Mesendoderm (in vitro differentiated cells): ENCODE results near the gene DYNC1I1.

Experiments used
- DNase-seq: peaks from one replicate; pipeline ENCODE4 v3.0.0; 2013
- H2AK5ac ChIP-seq: 2 replicates; pipeline ENCODE4 v1.6.1; 2013; ENCODE audit warnings: low read length, inconsistent platforms
- H2BK120ac ChIP-seq: 2 replicates; pipeline ENCODE4 v1.6.1; 2013; ENCODE audit warnings: low read depth, mild to moderate bottlenecking, low read length, moderate library complexity, mixed read lengths
- H2BK15ac ChIP-seq: replicated peaks from 2 replicates; pipeline ENCODE4 v1.6.1; 2013; ENCODE audit warnings: low read depth, mild to moderate bottlenecking, moderate library complexity
- H2BK5ac ChIP-seq: 2 replicates; pipeline ENCODE4 v1.6.1; 2013; ENCODE audit warnings: low read length, inconsistent platforms
- H3K18ac ChIP-seq: 2 replicates; pipeline ENCODE4 v1.6.1; 2013; ENCODE audit warnings: mild to moderate bottlenecking, low read length, mixed read lengths
- H3K23ac ChIP-seq: one replicate; pipeline ENCODE4 v1.6.1; 2013; ENCODE audit warnings: low read length
- H3K27ac ChIP-seq: 2 replicates; pipeline ENCODE4 v1.5.1; 2013; ENCODE audit warnings: low read depth, mild to moderate bottlenecking, inconsistent platforms, low read length, moderate library complexity
- H3K27me3 ChIP-seq: 2 replicates; pipeline ENCODE4 v1.6.1; 2013; ENCODE audit warnings: low read length, control low read depth, mild to moderate bottlenecking, inconsistent platforms; ENCODE audit not compliant: insufficient read depth, poor library complexity
- H3K36me3 ChIP-seq: 2 replicates; pipeline ENCODE4 v1.6.1; 2013; ENCODE audit warnings: low read length, inconsistent platforms; ENCODE audit not compliant: control insufficient read depth, insufficient read depth
- H3K4ac ChIP-seq: one replicate; pipeline ENCODE4 v1.6.1; 2013; ENCODE audit warnings: low read depth, mild to moderate bottlenecking, low read length, moderate library complexity
- H3K4me1 ChIP-seq: 2 replicates; pipeline ENCODE4 v1.6.1; 2013; ENCODE audit warnings: low read depth, low read length, inconsistent platforms; ENCODE audit not compliant: control insufficient read depth
- H3K4me2 ChIP-seq: 2 replicates; pipeline ENCODE4 v1.6.1; 2013; ENCODE audit warnings: low read length
- H3K4me3 ChIP-seq: 2 replicates; pipeline ENCODE4 v1.5.1; 2013; ENCODE audit warnings: mild to moderate bottlenecking, low read length
- H3K56ac ChIP-seq: one replicate; pipeline ENCODE4 v1.6.1; 2013; ENCODE audit warnings: low read length
- H3K79me1 ChIP-seq: 2 replicates; pipeline ENCODE4 v1.6.1; 2013; ENCODE audit warnings: low read length, inconsistent platforms
- H3K79me2 ChIP-seq: 2 replicates; pipeline ENCODE4 v1.6.1; 2013; ENCODE audit warnings: mild to moderate bottlenecking, low read length; ENCODE audit not compliant: control insufficient read depth, insufficient read depth
- H3K9ac ChIP-seq: 2 replicates; pipeline ENCODE4 v1.6.1; 2013; ENCODE audit warnings: low read length, inconsistent platforms
- H4K5ac ChIP-seq: one replicate; pipeline ENCODE4 v1.6.1; 2013; ENCODE audit warnings: low read length
- H4K8ac ChIP-seq: one replicate; pipeline ENCODE4 v1.6.1; 2013; ENCODE audit warnings: low read depth, mild to moderate bottlenecking, control low read depth, low read length, moderate library complexity
- WGBS: extraction: QIAGEN DNeasy Blood & Tissue Kit; methylation state at CpG from one replicate; pipeline ENCODE4 v1.1.7; 2013; ENCODE audit warnings: low lambda C conversion rate, missing lambda C conversion rate; ENCODE audit not compliant: insufficient coverage; ENCODE audit errors: extremely low coverage; 5-methylcytosine and 5-hydroxymethylcytosine counted together

Gene DYNC1I1

DNA sequence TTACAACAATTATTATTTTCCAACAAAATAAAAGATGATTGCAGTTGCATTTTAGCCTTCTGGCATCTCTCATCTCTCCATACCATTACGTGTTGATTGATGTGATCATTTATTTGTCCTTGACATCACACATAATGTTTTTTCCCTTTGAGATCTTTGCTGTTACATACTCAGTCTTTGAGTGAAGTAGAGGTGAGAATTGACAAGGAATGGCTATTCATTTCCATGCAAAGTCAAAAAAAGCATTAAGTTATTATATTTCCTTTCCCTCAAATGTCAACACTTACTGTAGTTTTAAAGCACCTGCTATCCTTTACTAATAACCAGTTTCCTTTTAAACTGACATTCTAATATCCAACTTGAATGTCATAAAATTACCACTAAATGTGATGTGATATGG is 33.6 kb downstream of the DYNC1I1 start:
- H2BK120ac ChIP-seq = no peak overlapping the region
- H2BK15ac ChIP-seq = no peak overlapping the region
- no peak overlapping the region for H3K56ac ChIP-seq
- no peak overlapping the region for H2BK5ac ChIP-seq
- no peaks in the 10 kb centered on the region for H3K27me3 ChIP-seq
- no peak for DNase-seq
- H2AK5ac ChIP-seq = no peak overlapping the region
- no peaks in the 10 kb centered on the region for H3K79me2 ChIP-seq
- no CpG with 5 or more reads among the region's 1 CpG for WGBS
- no peak overlapping the region for H3K23ac ChIP-seq
- H4K5ac ChIP-seq = no peak overlapping the region
- H3K4me3 ChIP-seq = no peak overlapping the region
- H3K36me3 ChIP-seq = no peaks in the 10 kb centered on the region
- no peak overlapping the region for H3K4ac ChIP-seq
- no peak overlapping the region for H3K9ac ChIP-seq
- H3K27ac ChIP-seq = no peak overlapping the region
- H3K4me1 ChIP-seq = no peaks in the 10 kb centered on the region
- no peak overlapping the region for H3K4me2 ChIP-seq
- H4K8ac ChIP-seq = no peak overlapping the region
- H3K79me1 ChIP-seq = no peaks in the 10 kb centered on the region
- no peak overlapping the region for H3K18ac ChIP-seq

DNA sequence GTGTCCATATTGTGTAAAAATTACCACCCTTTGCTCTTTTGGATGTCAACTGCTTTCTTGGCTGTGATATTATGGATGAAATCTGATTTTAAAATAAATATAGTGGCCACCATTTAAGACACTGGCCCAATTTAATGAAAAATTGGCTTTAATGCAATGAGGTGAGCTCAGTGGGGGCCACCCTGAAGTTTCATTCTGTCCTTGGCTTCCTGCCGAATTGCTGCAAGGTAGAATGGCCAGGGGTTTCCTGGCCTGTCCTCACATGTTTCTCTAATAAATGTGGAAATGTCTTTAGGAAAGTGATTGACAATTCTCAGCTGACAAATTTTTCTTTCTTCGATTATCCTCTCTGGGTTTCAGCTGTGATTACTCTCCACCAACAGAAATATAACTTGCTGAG is 36.0 kb downstream of the DYNC1I1 start:
- H3K79me1 ChIP-seq = no peaks in the 10 kb centered on the region
- H3K18ac ChIP-seq = no peak overlapping the region
- no peak overlapping the region for H2BK120ac ChIP-seq
- H3K4me3 ChIP-seq = no peak overlapping the region
- H3K4me2 ChIP-seq = no peak overlapping the region
- no peak overlapping the region for H2BK5ac ChIP-seq
- no peaks in the 10 kb centered on the region for H3K4me1 ChIP-seq
- H3K56ac ChIP-seq = no peak overlapping the region
- H2BK15ac ChIP-seq = no peak overlapping the region
- H3K79me2 ChIP-seq = no peaks in the 10 kb centered on the region
- WGBS = no CpG with 5 or more reads among the region's 2 CpGs
- no peak for DNase-seq
- no peak overlapping the region for H4K5ac ChIP-seq
- no peak overlapping the region for H3K23ac ChIP-seq
- no peak overlapping the region for H4K8ac ChIP-seq
- H3K27me3 ChIP-seq = no peaks in the 10 kb centered on the region
- no peaks in the 10 kb centered on the region for H3K36me3 ChIP-seq
- no peak overlapping the region for H3K4ac ChIP-seq
- no peak overlapping the region for H3K27ac ChIP-seq
- H2AK5ac ChIP-seq = no peak overlapping the region
- H3K9ac ChIP-seq = no peak overlapping the region

DNA sequence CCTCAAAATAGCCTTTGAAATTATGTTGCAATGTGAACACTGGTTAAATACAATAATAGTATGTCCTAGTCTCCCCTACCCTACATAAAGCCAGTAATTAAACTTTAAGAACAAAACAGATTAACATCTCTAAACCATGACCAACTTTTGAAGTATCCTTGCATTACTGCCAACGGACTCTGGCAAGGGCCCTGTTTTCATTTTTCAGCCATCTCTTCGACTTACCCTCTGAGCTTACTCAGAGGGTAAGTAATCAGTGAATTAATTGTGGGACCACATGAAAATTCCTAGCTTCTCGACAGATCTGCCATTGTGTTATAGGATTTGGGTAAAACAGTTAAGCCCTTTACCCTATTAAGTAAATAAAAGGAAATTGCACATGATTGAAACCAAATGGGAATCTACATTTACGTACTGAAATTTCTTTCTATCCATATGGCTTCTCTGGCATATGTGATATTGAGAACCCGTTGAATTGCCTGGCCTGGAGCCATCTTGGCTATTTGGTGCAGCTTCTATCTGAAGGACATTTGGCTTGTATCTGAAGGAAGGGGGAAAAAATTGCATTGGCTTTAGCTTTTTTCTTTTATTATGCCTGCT is 39.6 kb downstream of the DYNC1I1 start:
- H2AK5ac ChIP-seq = no peak overlapping the region
- no peak overlapping the region for H3K9ac ChIP-seq
- no peak overlapping the region for H2BK15ac ChIP-seq
- no peaks in the 10 kb centered on the region for H3K36me3 ChIP-seq
- WGBS = no CpG with 5 or more reads among the region's 5 CpGs
- DNase-seq = no peak
- no peak overlapping the region for H4K5ac ChIP-seq
- H2BK5ac ChIP-seq = no peak overlapping the region
- H4K8ac ChIP-seq = no peak overlapping the region
- no peak overlapping the region for H3K4me3 ChIP-seq
- H3K79me1 ChIP-seq = no peaks in the 10 kb centered on the region
- no peaks in the 10 kb centered on the region for H3K4me1 ChIP-seq
- H3K4ac ChIP-seq = no peak overlapping the region
- no peak overlapping the region for H3K23ac ChIP-seq
- no peak overlapping the region for H3K4me2 ChIP-seq
- H2BK120ac ChIP-seq = no peak overlapping the region
- no peaks in the 10 kb centered on the region for H3K27me3 ChIP-seq
- no peaks in the 10 kb centered on the region for H3K79me2 ChIP-seq
- H3K27ac ChIP-seq = no peak overlapping the region
- H3K56ac ChIP-seq = no peak overlapping the region
- no peak overlapping the region for H3K18ac ChIP-seq

DNA sequence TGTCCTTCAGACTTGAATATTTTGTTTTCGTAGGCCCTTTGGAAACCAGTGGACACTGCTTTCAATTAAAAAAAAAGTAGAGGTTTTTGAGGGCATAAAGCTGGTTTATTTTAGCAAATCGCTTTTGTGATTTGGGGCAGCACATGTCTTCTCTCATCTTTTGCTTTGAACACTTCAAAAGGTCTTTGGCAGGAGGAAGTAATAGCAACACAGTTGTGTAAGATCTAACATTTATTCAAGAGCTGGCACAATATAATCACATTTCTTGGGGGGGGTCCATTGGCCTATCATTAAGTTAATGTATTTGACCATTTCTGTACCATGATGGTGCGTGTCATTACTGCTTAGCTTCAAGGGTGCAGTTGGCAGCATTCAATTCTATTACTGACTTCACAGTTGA is 42.4 kb downstream of the DYNC1I1 start:
- Histone ChIP-seq H3K23ac (no peak overlapping the region), H3K18ac (no peak overlapping the region), H4K5ac (no peak overlapping the region), H3K36me3 (no peaks in the 10 kb centered on the region), H3K4me2 (no peak overlapping the region), H2AK5ac (no peak overlapping the region), H2BK120ac (no peak overlapping the region), H3K9ac (no peak overlapping the region), H3K56ac (no peak overlapping the region), H3K79me1 (no peaks in the 10 kb centered on the region), H4K8ac (no peak overlapping the region), H2BK5ac (no peak overlapping the region), H3K27me3 (no peaks in the 10 kb centered on the region), H3K4me1 (no peaks in the 10 kb centered on the region), H3K4ac (no peak overlapping the region), H3K27ac (no peak overlapping the region), H2BK15ac (no peak overlapping the region), H3K79me2 (no peaks in the 10 kb centered on the region), H3K4me3 (no peak overlapping the region)
- DNase-seq = no peak
- WGBS = no CpG with 5 or more reads among the region's 3 CpGs

DNA sequence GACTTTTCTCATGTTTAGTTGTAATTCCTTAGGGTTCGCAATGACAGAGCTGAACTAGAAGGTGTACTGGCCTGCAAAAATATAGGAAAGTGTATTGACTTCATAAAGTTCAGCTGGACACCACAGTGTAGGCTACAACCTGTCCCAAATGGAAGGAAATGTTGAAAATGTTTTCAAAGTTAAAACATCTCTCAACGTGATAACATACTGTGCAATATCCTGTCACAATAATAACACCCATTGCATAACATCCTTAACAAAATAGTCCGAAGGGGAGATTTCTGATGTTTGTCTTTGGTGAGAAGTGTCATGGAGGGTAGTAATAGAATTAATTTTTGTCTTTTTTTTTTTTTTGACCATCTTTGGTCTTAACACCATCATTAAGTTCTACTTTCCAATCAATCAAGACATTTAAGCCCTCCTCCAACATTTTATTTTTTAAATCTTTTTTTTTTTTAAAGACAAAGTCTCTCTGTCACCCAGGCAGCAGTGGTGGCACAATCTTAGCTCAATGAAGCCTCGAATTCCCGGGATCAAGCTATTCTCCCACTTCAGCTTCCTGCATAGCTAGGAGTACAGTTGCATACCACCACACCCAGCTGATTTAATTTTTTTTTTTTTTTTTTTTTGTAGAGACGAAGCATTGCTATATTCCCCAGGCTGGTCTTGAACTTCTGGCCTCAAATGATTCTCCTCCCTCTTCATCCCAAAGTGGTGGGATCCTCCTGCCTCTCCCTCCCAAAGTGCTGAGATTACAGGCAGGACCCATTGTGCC is 45.7 kb downstream of the DYNC1I1 start:
- no CpG with 5 or more reads among the region's 6 CpGs for WGBS
- no peak overlapping the region for H3K27ac ChIP-seq

More for the DNA sequence above, 45.7 kb downstream of the DYNC1I1 start:
- Histone ChIP-seq H2BK15ac (no peak overlapping the region), H4K5ac (no peak overlapping the region), H3K23ac (no peak overlapping the region), H3K56ac (no peak overlapping the region), H3K18ac (no peak overlapping the region), H3K4me1 (peaks cover under 1% of the 10 kb centered on the region), H3K4ac (no peak overlapping the region), H3K79me2 (no peaks in the 10 kb centered on the region), H3K4me2 (no peak overlapping the region), H3K27me3 (no peaks in the 10 kb centered on the region), H2AK5ac (no peak overlapping the region), H2BK120ac (no peak overlapping the region), H3K79me1 (no peaks in the 10 kb centered on the region), H3K9ac (no peak overlapping the region), H3K36me3 (no peaks in the 10 kb centered on the region), H3K4me3 (no peak overlapping the region), H4K8ac (no peak overlapping the region), H2BK5ac (no peak overlapping the region)
- no peak for DNase-seq
